ENCODE results near the gene MAP4K3.
A peak's percentile ranks its signal among the peaks of the same experiment; 100 is the strongest.

MAP4K3 gene

GRCh38 chr2:39436592-39437521, at the start of gene MAP4K3:
Gene MAP4K3, minus strand, starts transcription at chr2:39437285. Its CDS starts 298 bp downstream, at chr2:39436987.
- Mint-ChIP-seq H3K9me3 (no peaks in the 10 kb centered on the region), H3K27ac (peak within 1 kb of the TSS; percentile 86), H3K36me3 (no peaks in the 10 kb centered on the region), H3K4me3 (peak within 1 kb of the TSS; percentile 82), H3K4me1 (peaks cover 49% of the 10 kb centered on the region)
- ATAC-seq (peak; percentile 84), DNase-seq (ENCODE audit: low spot score in 2 of 2) (peak; percentile 68 to 90)

DNA sequence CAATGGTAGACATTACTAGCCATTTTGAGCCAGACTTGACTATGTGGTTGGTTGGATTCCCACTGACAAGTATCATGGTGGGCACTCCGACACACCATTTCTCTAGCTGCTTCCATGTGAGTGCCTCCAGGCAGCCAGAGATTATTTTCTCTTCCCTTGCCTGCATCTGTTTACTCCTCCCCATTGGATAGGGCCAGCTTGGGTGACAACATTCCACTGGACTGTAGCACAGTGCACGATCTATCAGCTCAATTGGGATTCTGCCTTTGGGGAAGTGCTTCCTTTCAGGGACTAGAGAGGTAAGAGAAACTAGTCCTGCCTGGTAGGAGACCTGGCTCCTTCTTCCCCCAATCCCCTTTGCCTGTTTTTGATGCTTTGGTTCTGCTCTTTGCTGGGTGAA, 49.0 kb upstream of the MAP4K3 start:
- no peaks in the 10 kb centered on the region for H3K9me3 Mint-ChIP-seq
- DNase-seq (ENCODE audit: low spot score in 2 of 2): no peak
- no peak for ATAC-seq

GRCh38 chr2:39484620-39485495, 47.8 kb upstream of the MAP4K3 start:
- no peaks in the 10 kb centered on the region for H3K9me3 Mint-ChIP-seq
- no peak for ATAC-seq
- H3K36me3 Mint-ChIP-seq: no peaks in the 10 kb centered on the region
- H3K4me1 Mint-ChIP-seq: no peaks in the 10 kb centered on the region
- H3K27ac Mint-ChIP-seq: no peak overlapping the region
- H3K4me3 Mint-ChIP-seq: no peak overlapping the region
- no peak for DNase-seq (ENCODE audit: low spot score in 2 of 2)

More for the DNA sequence above, 49.0 kb upstream of the MAP4K3 start:
- H3K4me3 Mint-ChIP-seq: no peak overlapping the region
- no peaks in the 10 kb centered on the region for H3K36me3 Mint-ChIP-seq
- no peaks in the 10 kb centered on the region for H3K4me1 Mint-ChIP-seq
- no peak overlapping the region for H3K27ac Mint-ChIP-seq

DNA sequence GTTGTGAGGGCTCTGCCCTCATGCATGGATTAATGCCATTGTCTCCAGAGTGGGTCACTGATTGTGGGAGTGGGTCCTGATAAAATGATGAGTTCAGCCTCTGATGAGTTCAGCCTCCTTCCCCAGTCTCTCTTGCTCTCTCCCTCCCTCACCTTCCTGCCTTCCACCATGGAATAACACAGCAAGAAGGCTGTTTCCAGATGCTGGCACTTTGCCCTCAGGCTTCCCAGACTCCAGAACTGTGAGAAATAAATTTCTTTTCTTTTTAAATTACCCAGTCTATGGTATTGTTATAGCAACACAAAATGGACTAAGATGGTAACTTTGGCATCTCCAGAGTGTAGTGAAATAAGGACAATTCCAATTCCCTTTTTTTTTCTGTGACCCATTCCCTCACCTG, 47.1 kb upstream of the MAP4K3 start:
- Mint-ChIP-seq H3K4me1 (no peaks in the 10 kb centered on the region), H3K4me3 (no peak overlapping the region), H3K36me3 (no peaks in the 10 kb centered on the region), H3K27ac (no peak overlapping the region), H3K9me3 (no peaks in the 10 kb centered on the region)
- DNase-seq (ENCODE audit: low spot score in 2 of 2): no peak
- ATAC-seq: no peak

DNA sequence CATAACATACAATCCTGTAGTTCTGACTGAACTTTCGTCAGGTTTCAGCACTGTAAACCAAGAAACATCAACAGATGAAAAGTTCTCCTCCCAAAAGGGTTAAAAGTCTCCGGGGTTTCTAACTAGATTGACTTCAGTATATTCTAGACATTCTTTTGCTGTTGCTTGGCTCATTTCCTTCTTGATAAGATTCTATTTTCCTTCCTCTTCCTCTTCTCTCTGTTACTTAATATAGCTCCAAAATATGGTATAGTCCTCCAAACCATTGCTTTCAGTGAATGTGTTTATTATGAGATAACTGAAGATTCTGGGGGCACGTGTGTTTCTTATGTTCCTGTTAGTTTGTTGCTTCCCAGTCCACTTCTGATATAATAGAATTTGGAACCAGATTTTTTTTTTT, 46.4 kb upstream of the MAP4K3 start:
- H3K36me3 Mint-ChIP-seq: no peaks in the 10 kb centered on the region
- no peak overlapping the region for H3K4me3 Mint-ChIP-seq
- no peak for DNase-seq (ENCODE audit: low spot score in 2 of 2)
- no peak for ATAC-seq
- H3K9me3 Mint-ChIP-seq: no peaks in the 10 kb centered on the region
- H3K27ac Mint-ChIP-seq: no peak overlapping the region
- H3K4me1 Mint-ChIP-seq: no peaks in the 10 kb centered on the region

DNA sequence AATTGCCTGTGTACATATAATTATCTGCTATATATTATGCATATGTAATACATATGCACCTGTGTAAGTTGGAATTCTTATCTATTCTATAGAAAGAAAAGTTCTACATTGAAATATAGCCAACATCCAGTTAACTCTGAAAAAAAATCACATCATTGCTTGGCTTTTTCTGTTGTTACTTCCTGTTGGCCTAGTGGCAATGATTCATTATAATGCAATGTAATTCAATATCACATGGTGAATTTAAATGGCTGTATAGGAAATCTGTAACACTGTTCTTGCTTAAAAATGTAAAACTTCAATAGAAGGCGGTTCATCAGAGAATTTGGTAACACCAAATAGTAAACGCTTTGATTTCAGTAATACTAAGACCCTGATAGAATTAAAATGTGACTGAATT, 44.5 kb upstream of the MAP4K3 start:
- H3K27ac Mint-ChIP-seq: no peak overlapping the region
- peaks cover 9% of the 10 kb centered on the region for H3K9me3 Mint-ChIP-seq
- ATAC-seq (no peak), DNase-seq (ENCODE audit: low spot score in 2 of 2) (no peak)
- H3K36me3 Mint-ChIP-seq: no peaks in the 10 kb centered on the region
- H3K4me3 Mint-ChIP-seq: no peak overlapping the region
- no peaks in the 10 kb centered on the region for H3K4me1 Mint-ChIP-seq

DNA sequence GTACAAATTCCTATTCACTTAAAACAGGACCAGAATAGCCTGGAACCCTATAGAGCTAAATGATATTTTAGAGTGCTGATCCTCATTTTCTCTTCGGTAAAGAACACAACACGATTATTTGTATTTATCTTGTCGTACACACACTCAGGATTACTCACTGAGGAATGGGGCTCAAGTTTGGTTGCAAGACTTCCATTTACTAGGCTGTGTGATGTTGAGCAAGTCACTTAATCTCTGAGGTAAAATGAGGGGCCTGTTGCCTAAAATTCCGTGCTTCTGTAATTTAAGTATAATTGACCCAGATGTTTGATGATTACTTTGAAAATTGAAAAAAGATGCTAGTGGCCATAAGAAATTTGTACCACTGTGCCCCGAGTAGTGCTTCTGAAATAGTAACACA, 42.6 kb upstream of the MAP4K3 start:
- H3K4me1 Mint-ChIP-seq: no peaks in the 10 kb centered on the region
- peaks cover 9% of the 10 kb centered on the region for H3K9me3 Mint-ChIP-seq
- ATAC-seq: no peak
- no peak overlapping the region for H3K4me3 Mint-ChIP-seq
- no peak overlapping the region for H3K27ac Mint-ChIP-seq
- no peaks in the 10 kb centered on the region for H3K36me3 Mint-ChIP-seq
- no peak for DNase-seq (ENCODE audit: low spot score in 2 of 2)

DNA sequence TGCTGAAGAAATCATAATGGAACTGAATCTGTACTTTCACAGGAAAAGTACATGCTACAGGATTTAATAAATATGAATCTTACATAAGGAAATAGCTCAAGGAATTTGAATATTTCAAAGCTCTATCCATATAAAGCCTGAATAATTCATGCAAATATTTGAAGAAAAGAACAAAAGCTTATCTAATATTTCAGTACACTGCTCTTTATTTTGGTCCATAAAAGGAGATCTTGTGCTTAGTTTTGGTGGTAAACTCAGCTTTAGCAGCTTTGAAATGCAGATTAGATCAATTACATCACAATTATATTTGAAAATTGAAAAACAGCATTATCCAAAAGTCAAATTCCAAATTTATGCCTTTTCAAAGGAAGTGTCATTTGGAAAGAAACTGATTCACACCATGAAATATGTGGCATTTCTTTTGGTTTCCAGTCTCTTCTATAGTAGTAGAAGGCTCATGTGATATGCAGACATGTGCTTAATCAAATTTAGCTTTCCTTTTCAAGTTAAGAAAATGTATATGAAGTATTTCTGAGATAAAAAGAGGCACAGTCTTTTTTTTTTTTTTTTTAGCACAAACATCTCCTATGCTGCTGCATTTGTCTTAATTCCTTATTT, 42.1 kb upstream of the MAP4K3 start:
- DNase-seq (ENCODE audit: low spot score in 2 of 2) (no peak), ATAC-seq (no peak)
- H3K27ac Mint-ChIP-seq: no peak overlapping the region
- H3K36me3 Mint-ChIP-seq: no peaks in the 10 kb centered on the region
- no peak overlapping the region for H3K4me3 Mint-ChIP-seq
- H3K4me1 Mint-ChIP-seq: no peaks in the 10 kb centered on the region
- H3K9me3 Mint-ChIP-seq: peaks cover 9% of the 10 kb centered on the region

GRCh38 chr2:39476524-39476923, 39.4 kb upstream of the MAP4K3 start:
- no peak overlapping the region for H3K27ac Mint-ChIP-seq
- DNase-seq (ENCODE audit: low spot score in 2 of 2): no peak
- H3K9me3 Mint-ChIP-seq: peaks cover 9% of the 10 kb centered on the region
- no peaks in the 10 kb centered on the region for H3K4me1 Mint-ChIP-seq
- no peak overlapping the region for H3K4me3 Mint-ChIP-seq
- ATAC-seq: no peak
- H3K36me3 Mint-ChIP-seq: no peaks in the 10 kb centered on the region

DNA sequence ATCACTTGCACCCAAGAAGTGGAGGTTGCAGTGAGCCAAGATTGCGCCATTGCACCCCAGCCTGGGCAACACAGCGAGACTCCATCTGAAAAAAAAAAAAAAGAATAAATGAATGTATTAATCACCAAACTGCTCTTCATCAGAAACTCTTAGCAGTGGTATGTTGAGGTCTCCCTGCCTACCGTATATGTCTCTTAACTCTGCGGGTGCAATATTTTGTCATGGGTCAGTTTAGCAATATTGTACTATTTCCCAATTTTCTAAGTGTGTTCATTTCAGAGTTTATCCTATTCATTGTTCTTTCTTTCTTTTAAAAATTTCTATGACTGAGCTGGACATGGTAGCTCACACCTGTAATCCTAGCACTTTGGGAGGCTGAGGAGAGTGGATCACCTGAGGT, 37.9 kb upstream of the MAP4K3 start:
- Mint-ChIP-seq H3K27ac (no peak overlapping the region), H3K4me3 (no peak overlapping the region), H3K4me1 (no peaks in the 10 kb centered on the region), H3K36me3 (no peaks in the 10 kb centered on the region), H3K9me3 (peaks cover 9% of the 10 kb centered on the region)
- no peak for DNase-seq (ENCODE audit: low spot score in 2 of 2)
- ATAC-seq: no peak

GRCh38 chr2:39470580-39470979, 33.5 kb upstream of the MAP4K3 start:
- Mint-ChIP-seq H3K4me1 (peaks cover 13% of the 10 kb centered on the region), H3K36me3 (no peaks in the 10 kb centered on the region), H3K4me3 (no peak overlapping the region), H3K27ac (no peak overlapping the region), H3K9me3 (no peaks in the 10 kb centered on the region)
- ATAC-seq (no peak), DNase-seq (ENCODE audit: low spot score in 2 of 2) (no peak)

GRCh38 chr2:39469807-39470206, 32.7 kb upstream of the MAP4K3 start:
- Mint-ChIP-seq H3K36me3 (no peaks in the 10 kb centered on the region), H3K4me3 (no peak overlapping the region), H3K9me3 (no peaks in the 10 kb centered on the region), H3K27ac (no peak overlapping the region), H3K4me1 (peaks cover 13% of the 10 kb centered on the region)
- DNase-seq (ENCODE audit: low spot score in 2 of 2) (no peak), ATAC-seq (peak; percentile 71)

GRCh38 chr2:39468579-39469451, 31.7 kb upstream of the MAP4K3 start:
- no peak for ATAC-seq
- Mint-ChIP-seq H3K27ac (no peak overlapping the region), H3K4me3 (no peak overlapping the region), H3K4me1 (peaks cover 13% of the 10 kb centered on the region), H3K9me3 (no peaks in the 10 kb centered on the region), H3K36me3 (no peaks in the 10 kb centered on the region)
- no peak for DNase-seq (ENCODE audit: low spot score in 2 of 2)

- Mint-ChIP-seq H3K4me3 (no peak overlapping the region), H3K36me3 (no peaks in the 10 kb centered on the region), H3K9me3 (no peaks in the 10 kb centered on the region), H3K27ac (no peak overlapping the region), H3K4me1 (peaks cover 13% of the 10 kb centered on the region)
- no peak for ATAC-seq
- no peak for DNase-seq (ENCODE audit: low spot score in 2 of 2)
Measured at GRCh38 chr2:39466311-39466710, 29.2 kb upstream of the MAP4K3 start.
